Measurements from ENCODE around the gene KRT222. TPM values are rescaled to one million over a fixed set of nuclear protein-coding genes. Genes with fewer than 3 reads are reported as not detected.

Gene KRT222
- total RNA-seq, 1 donor from 2014 or later: not detected

- Mint-ChIP-seq H3K36me3 (ENCODE audit: low read depth) (peaks cover 34% of the 10 kb centered on the region), H3K27me3 (no peaks in the 10 kb centered on the region), H3K4me1 (peaks cover 43% of the 10 kb centered on the region), H3K4me3 (peak overlapping the region; percentile 98), H3K9me3 (no peaks in the 10 kb centered on the region), H3K27ac (peak overlapping the region; percentile 99)
- ATAC-seq (ENCODE audit: low read depth): no peak
- ChIA-PET POLR2A (interaction anchor here (0.6 to 5.8 kb wide), 13 partner anchors 15 to 1041 kb away, joined by 4 to 85 read pairs (median 10); partner anchors contain the start of genes CCR7 and EIF1), CTCF (interaction anchor here (1.0 to 2.2 kb wide), 3 partner anchors 33 to 144 kb away, joined by 3 to 7 read pairs (median 5); no protein-coding TSS in a partner anchor)
- DNase-seq: no peak
- intact Hi-C loops (cut with micrococcal nuclease): loop anchor here (1.0 to 5.0 kb wide), 3 partner anchors 80 to 171 kb away; no protein-coding TSS in a partner anchor
- TF ChIP-seq, protein P1, sequence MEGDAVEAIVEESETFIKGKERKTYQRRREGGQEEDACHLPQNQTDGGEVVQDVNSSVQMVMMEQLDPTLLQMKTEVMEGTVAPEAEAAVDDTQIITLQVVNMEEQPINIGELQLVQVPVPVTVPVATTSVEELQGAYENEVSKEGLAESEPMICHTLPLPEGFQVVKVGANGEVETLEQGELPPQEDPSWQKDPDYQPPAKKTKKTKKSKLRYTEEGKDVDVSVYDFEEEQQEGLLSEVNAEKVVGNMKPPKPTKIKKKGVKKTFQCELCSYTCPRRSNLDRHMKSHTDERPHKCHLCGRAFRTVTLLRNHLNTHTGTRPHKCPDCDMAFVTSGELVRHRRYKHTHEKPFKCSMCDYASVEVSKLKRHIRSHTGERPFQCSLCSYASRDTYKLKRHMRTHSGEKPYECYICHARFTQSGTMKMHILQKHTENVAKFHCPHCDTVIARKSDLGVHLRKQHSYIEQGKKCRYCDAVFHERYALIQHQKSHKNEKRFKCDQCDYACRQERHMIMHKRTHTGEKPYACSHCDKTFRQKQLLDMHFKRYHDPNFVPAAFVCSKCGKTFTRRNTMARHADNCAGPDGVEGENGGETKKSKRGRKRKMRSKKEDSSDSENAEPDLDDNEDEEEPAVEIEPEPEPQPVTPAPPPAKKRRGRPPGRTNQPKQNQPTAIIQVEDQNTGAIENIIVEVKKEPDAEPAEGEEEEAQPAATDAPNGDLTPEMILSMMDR (IDR thresholded peaks at IDR 0.05): no peak
Observed at GRCh38 chr17:40648384-40648968, 16.5 kb downstream of the KRT222 start.

GRCh38 chr17:40647624-40648383, 17.2 kb downstream of the KRT222 start, which contains the start of gene SMARCE1:
Gene SMARCE1 (minus strand): TSS chr17:40647818. CDS start chr17:40645802, 2,016 bp downstream.
- CTCF ChIA-PET: interaction anchor here (0.7 to 2.2 kb wide), 6 partner anchors 28 to 1493 kb away, joined by 3 to 7 read pairs (median 3); no protein-coding TSS in a partner anchor
- Mint-ChIP-seq H3K4me3 (peak within 1 kb of the TSS; percentile 98), H3K27ac (peak within 1 kb of the TSS; percentile 99), H3K36me3 (ENCODE audit: low read depth) (peaks cover 40% of the 10 kb centered on the region), H3K4me1 (peaks cover 48% of the 10 kb centered on the region), H3K9me3 (no peaks in the 10 kb centered on the region), H3K27me3 (no peaks in the 10 kb centered on the region)
- peak; percentile 75 for DNase-seq
- intact Hi-C loops (cut with micrococcal nuclease): loop anchor here (1.0 to 5.0 kb wide), 4 partner anchors 23 to 171 kb away; no protein-coding TSS in a partner anchor
- ATAC-seq (ENCODE audit: low read depth): peak; percentile 84
- POLR2A ChIA-PET: interaction anchor here (0.5 to 5.8 kb wide), 31 partner anchors 14 to 1041 kb away, joined by 3 to 85 read pairs (median 4); partner anchors contain the start of genes CCR7, EIF1 and KRTAP16-1
- TF ChIP-seq, protein P1 (IDR thresholded peaks at IDR 0.05): no peak

GRCh38 chr17:40646791-40647623, 18.0 kb downstream of the KRT222 start:
- ChIA-PET POLR2A (interaction anchor here (0.5 to 5.8 kb wide), 32 partner anchors 14 to 1042 kb away, joined by 3 to 85 read pairs (median 4); partner anchors contain the start of genes CCR7, EIF1 and KRTAP16-1), CTCF (interaction anchor here (0.7 to 2.2 kb wide), 6 partner anchors 27 to 1492 kb away, joined by 3 to 7 read pairs (median 3); no protein-coding TSS in a partner anchor)
- Mint-ChIP-seq H3K9me3 (no peaks in the 10 kb centered on the region), H3K4me3 (peak overlapping the region; percentile 98), H3K27ac (peak overlapping the region; percentile 99), H3K36me3 (ENCODE audit: low read depth) (peaks cover 48% of the 10 kb centered on the region), H3K27me3 (no peaks in the 10 kb centered on the region), H3K4me1 (peaks cover 48% of the 10 kb centered on the region)
- TF ChIP-seq, protein P1 (IDR thresholded peaks at IDR 0.05): no peak
- peak; percentile 49 for ATAC-seq (ENCODE audit: low read depth)
- intact Hi-C loops (cut with micrococcal nuclease): loop anchor here (2.0 to 5.0 kb wide), 2 partner anchors 22 to 155 kb away; no protein-coding TSS in a partner anchor
- DNase-seq: no peak

- ChIA-PET CTCF (no interaction called here), POLR2A (interaction anchor here (0.6 to 5.8 kb wide), 3 partner anchors 23 to 203 kb away, joined by 3 to 85 read pairs (median 6); partner anchors contain the start of gene IGFBP4)
- H3K4me1 Mint-ChIP-seq: peaks cover 48% of the 10 kb centered on the region
- DNase-seq: no peak
- no peaks in the 10 kb centered on the region for H3K27me3 Mint-ChIP-seq
- H3K4me3 Mint-ChIP-seq: no peak overlapping the region
- intact Hi-C loops (cut with micrococcal nuclease): loop anchor here (2.0 to 5.0 kb wide), 2 partner anchors 21 to 156 kb away; no protein-coding TSS in a partner anchor
- ATAC-seq (ENCODE audit: low read depth): no peak
- no peak overlapping the region for H3K27ac Mint-ChIP-seq
- no peaks in the 10 kb centered on the region for H3K9me3 Mint-ChIP-seq
- TF ChIP-seq, protein P1 (IDR thresholded peaks at IDR 0.05): no peak
- H3K36me3 Mint-ChIP-seq (ENCODE audit: low read depth): peaks cover 57% of the 10 kb centered on the region
Observed at GRCh38 chr17:40645943-40646342, 19.0 kb downstream of the KRT222 start.
